Gastroesophageal sphincter (tissue), 3 donors: Measurements from ENCODE around the gene ASTL.

ENCODE experiments used
- EP300 ChIP-seq: sonication (generic); formaldehyde crosslinking; IDR thresholded peaks from one replicate; pipeline ENCODE4 v1.6.1; 2017; ENCODE audit warnings: antibody characterized with exemption, mild to moderate bottlenecking
- POLR2A ChIP-seq, 2 donors: fragments of 450-650 bp; IDR thresholded peaks; one replicate each; pipeline ENCODE4 v1.6.1; 2017; ENCODE audit warnings: antibody characterized with exemption in 2 of 2, mild to moderate bottlenecking in 2 of 2, moderate library complexity in 1 of 2
- POLR2AphosphoS5 ChIP-seq: sonication (generic); formaldehyde crosslinking; IDR thresholded peaks from one replicate; pipeline ENCODE4 v1.6.1; 2017; ENCODE audit warnings: antibody characterized with exemption
- TF ChIP-seq, protein P1 (sequence below), 4 experiments: fragments of 200-600 bp in 2 of 4; fragments of 450-650 bp in 2 of 4; sonication (generic) in 1 of 4; IDR thresholded peaks; one replicate each; pipeline ENCODE4 v1.5.1; 2017 to 2019; ENCODE audit warnings: antibody characterized with exemption in 4 of 4, mild to moderate bottlenecking in 2 of 4, moderate library complexity in 2 of 4

DNA sequence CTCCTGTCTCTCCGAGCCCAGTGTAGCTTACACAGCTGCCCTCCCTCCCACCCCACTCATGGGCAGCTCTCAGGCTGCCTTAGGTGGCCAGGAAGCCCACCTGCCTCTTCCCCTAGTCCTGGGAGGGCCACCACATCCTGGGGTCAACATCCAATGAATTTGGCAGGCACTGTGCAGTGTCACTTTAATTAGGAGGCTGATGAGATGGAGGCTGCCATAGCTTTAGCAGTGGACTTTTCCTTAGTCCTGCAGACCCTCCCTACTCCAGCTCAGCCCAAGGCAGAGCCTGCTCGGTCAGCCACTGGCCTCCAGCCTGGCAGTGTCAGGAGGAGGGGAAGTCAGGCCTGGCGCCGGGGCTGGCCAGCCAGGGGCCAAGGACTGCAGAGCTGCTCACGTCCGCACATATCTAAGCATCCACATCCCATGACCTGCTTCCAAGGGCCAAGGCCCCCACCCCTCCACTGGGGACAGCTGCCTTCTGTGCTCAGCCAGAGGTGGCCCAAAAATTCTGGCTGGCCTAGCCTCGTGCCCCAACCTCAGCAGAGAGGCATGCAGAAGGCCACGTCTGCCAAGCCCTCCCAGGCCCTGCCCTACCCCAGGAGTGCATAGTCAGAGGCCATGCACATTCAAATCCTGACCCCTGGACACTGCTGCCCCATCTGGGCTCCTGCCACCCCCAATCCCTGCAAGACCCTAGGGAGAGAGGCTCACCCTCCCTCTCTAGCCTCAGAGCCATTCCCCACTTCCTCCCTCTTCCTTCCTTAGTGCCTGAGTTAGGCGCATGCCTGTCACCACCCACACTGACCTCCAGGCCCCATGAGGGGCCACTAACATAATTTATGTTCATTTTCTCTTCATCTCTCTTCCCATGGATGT lies 55.0 kb downstream of the ASTL start:
- TF ChIP-seq POLR2A (IDR thresholded peaks at IDR 0.05) (no peak), EP300 (no peak), POLR2AphosphoS5 (no peak)
- TF ChIP-seq, protein P1, sequence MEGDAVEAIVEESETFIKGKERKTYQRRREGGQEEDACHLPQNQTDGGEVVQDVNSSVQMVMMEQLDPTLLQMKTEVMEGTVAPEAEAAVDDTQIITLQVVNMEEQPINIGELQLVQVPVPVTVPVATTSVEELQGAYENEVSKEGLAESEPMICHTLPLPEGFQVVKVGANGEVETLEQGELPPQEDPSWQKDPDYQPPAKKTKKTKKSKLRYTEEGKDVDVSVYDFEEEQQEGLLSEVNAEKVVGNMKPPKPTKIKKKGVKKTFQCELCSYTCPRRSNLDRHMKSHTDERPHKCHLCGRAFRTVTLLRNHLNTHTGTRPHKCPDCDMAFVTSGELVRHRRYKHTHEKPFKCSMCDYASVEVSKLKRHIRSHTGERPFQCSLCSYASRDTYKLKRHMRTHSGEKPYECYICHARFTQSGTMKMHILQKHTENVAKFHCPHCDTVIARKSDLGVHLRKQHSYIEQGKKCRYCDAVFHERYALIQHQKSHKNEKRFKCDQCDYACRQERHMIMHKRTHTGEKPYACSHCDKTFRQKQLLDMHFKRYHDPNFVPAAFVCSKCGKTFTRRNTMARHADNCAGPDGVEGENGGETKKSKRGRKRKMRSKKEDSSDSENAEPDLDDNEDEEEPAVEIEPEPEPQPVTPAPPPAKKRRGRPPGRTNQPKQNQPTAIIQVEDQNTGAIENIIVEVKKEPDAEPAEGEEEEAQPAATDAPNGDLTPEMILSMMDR (IDR thresholded peaks at IDR 0.05) = no peak
